SK-N-MC (cell line): Measurements from ENCODE around the gene SSC5D.
A peak's percentile ranks its signal among the peaks of the same experiment; 100 is the strongest.

Experiments used
- DNase-seq: peaks from one replicate; pipeline ENCODE4 v3.0.0-alpha.2; 2011; ENCODE audit warnings: low read depth, low spot score
- H3K27ac ChIP-seq: fragments of 200-600 bp; sonication (generic); 2 replicates; pipeline ENCODE4 v1.5.1; 2016; ENCODE audit warnings: mixed run types
- H3K36me3 ChIP-seq: fragments of 200-600 bp; sonication (generic); 2 replicates; pipeline ENCODE4 v1.6.1; 2017; ENCODE audit warnings: antibody characterized with exemption, low read length, mixed read lengths; ENCODE audit not compliant: insufficient read depth
- H3K4me3 ChIP-seq: fragments of 200-600 bp; sonication (generic); 2 replicates; pipeline ENCODE4 v1.5.1; 2016
- H3K9ac ChIP-seq: fragments of 200-600 bp; sonication (generic); 2 replicates; pipeline ENCODE4 v1.8.0; 2017; ENCODE audit warnings: mixed run types, mixed read lengths; ENCODE audit not compliant: insufficient read length
- H3K9me3 ChIP-seq: fragments of 200-600 bp; sonication (generic); 2 replicates; pipeline ENCODE4 v1.6.1; 2017; ENCODE audit warnings: low read depth, mild to moderate bottlenecking, antibody characterized with exemption, low read length, moderate library complexity, mixed read lengths
- EZH2 ChIP-seq: fragments of 200-600 bp; sonication (generic); IDR thresholded peaks from one replicate; pipeline ENCODE4 v1.6.1; 2017; ENCODE audit warnings: antibody characterized with exemption
- FOXP2 ChIP-seq: optimal IDR thresholded peaks from 2 replicates; pipeline ENCODE3; 2011; ENCODE audit warnings: mild to moderate bottlenecking, moderate library complexity; ENCODE audit not compliant: insufficient read depth; ENCODE audit errors: extremely low read length, control extremely low read depth
- POLR2AphosphoS5 ChIP-seq: IDR thresholded peaks from 2 replicates; pipeline ENCODE4 v1.6.1; 2012; ENCODE audit warnings: mild to moderate bottlenecking, low read depth, low read length, borderline replicate concordance

The SSC5D gene

DNA sequence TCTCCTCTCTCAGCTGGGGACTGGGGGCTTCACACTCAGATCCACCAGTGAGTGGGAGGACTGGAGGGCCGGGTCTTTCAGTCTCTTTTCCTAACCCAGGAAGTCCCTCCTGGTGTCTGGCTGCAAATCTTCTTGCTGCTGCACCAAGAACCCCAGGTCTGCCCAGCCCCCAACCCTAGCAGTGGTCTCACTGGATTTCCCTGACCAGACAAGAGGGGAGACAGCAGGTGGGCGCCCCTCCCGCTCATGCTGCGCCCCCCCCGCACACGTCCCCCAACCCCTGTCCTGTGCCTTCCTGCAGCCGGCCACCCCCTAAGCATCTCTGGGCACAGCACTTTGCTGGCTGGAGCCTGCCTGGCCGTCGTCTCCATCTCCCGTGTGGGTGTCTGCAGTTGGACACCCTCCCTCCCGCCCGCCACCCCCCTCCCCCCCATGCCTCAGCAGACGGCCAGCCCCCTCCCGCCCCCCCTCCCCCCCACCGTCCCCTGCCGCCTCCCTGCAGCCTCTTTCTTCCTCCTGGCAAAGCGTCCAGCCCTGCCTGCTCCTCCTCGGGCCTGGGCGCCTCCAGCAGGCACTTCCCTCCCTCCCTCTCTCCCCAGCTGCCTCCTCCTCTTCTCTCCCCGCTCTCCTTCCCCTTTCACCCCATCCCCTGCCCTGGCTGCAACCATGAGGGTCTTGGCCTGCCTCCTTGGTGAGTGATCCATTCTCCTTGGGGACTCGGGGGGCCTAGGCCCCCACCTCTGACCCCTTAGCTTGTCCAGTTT lies at the start of gene SSC5D:
Gene SSC5D (plus strand): TSS at position 513 of the 764 bp plus-strand sequence. CDS start 154 bp downstream, at position 667.
- no peaks in the 10 kb centered on the region for H3K9me3 ChIP-seq
- TF ChIP-seq EZH2, result no peak
- TF ChIP-seq FOXP2, result no peak
- no peak for TF ChIP-seq POLR2AphosphoS5
- H3K9ac ChIP-seq, result peak within 1 kb of the TSS; percentile 22
- H3K27ac ChIP-seq, result peak within 1 kb of the TSS; percentile 77; the same call in 1 of the 2 replicates
- H3K4me3 ChIP-seq, result no peak within 1 kb of the TSS
- DNase-seq, result no peak
- H3K36me3 ChIP-seq, result no peaks in the 10 kb centered on the region

DNA sequence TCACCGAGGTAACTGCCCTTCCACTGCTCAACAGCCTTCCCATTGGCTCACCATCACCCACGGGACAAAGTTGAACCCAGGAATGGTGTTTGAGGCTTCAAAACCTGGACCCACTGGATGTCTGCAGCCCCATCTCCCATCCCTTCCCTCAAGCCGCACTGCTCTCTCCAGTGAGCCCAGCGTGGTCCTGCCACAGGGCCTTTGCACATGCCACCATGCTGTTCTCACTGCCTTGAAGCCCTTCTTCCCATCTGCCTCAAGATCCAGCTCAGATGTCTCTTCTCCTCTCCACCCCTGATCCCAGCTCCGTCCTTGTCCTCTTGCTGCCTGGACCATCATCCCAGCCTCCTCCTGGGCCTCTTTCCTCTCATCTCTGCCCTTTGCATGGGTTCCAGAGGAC lies 49.2 kb upstream of the SSC5D start:
- no peak overlapping the region for H3K4me3 ChIP-seq
- TF ChIP-seq POLR2AphosphoS5, result no peak
- no peak for TF ChIP-seq EZH2
- TF ChIP-seq FOXP2, result no peak
- no peak for DNase-seq
- H3K9me3 ChIP-seq, result no peaks in the 10 kb centered on the region
- no peaks in the 10 kb centered on the region for H3K36me3 ChIP-seq
- no peak overlapping the region for H3K9ac ChIP-seq
- H3K27ac ChIP-seq, result no peak overlapping the region

DNA sequence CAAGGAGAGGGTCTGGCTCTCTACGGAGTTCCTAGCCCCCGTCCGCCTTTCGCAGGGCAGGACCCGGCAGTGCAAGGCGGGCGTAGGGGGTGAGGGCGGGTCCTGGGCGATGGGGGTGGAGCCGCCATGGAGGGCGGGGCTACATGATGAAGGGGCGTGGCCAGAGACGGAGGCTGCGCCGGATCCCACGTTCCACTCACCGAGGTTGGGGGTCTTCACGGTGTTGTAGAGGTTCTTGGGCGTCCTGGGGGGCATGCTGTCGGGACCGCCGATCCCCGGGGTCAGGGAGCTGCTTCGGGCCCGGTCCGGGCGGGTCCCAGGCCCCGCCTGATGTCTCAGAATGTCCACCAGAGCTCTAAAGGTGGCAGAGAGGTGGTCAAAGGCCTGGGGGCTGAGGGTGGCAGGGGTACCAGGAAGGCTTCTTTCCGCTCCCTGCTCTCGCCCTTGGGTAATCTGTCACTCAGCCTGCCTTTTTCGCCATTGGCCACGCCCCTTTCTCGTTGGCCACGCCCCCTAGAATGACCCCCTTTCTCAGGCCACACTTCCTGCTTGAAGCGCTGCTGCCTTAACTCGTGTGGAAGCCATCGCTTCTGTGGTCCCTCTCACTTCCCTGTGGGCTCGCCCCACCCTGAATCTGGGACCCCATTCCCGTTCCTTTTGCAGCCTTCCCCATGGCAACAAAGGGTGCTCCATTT lies 47.7 kb upstream of the SSC5D start:
- TF ChIP-seq POLR2AphosphoS5, result no peak
- no peak for TF ChIP-seq FOXP2
- TF ChIP-seq EZH2, result no peak
- Histone ChIP-seq H3K4me3 (peak overlapping the region; percentile 63), H3K9me3 (no peaks in the 10 kb centered on the region), H3K36me3 (no peaks in the 10 kb centered on the region), H3K27ac (no peak overlapping the region), H3K9ac (no peak overlapping the region)
- no peak for DNase-seq

DNA sequence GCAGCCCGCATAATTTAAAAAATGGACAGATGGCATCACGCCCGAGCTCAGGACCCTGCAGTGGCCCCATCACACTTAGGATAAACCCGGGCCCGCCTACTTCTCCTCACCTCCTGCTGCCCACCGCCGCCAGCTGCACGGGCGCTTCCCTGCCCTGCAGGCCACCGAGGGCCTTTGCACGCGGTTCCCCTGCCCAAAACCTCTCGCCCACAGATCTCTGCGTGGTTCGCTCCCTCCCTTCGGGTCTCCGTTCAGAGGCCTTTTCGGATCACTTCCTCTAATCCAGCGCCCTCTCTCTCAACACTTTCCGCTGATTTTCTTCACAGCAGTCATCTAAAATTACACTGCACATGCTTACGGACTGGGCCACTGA lies 46.9 kb upstream of the SSC5D start:
- Histone ChIP-seq H3K4me3 (no peak overlapping the region), H3K9ac (no peak overlapping the region), H3K9me3 (no peaks in the 10 kb centered on the region), H3K36me3 (no peaks in the 10 kb centered on the region), H3K27ac (no peak overlapping the region)
- DNase-seq, result no peak
- TF ChIP-seq FOXP2, result no peak
- no peak for TF ChIP-seq EZH2
- no peak for TF ChIP-seq POLR2AphosphoS5

- Histone ChIP-seq H3K9me3 (no peaks in the 10 kb centered on the region), H3K9ac (no peak overlapping the region), H3K4me3 (0 out of 2 replicates have a peak overlapping the region, but pooled peaks have one; percentile 18), H3K27ac (no peak overlapping the region), H3K36me3 (no peaks in the 10 kb centered on the region)
- no peak for DNase-seq
- TF ChIP-seq FOXP2, result no peak
- TF ChIP-seq POLR2AphosphoS5, result no peak
- TF ChIP-seq EZH2, result no peak
These were observed 46.4 kb upstream of the SSC5D start for GRCh38 chr19:55441692-55442321.

- no peak for DNase-seq
- H3K9me3 ChIP-seq, result no peaks in the 10 kb centered on the region
- no peak for TF ChIP-seq EZH2
- H3K27ac ChIP-seq, result no peak overlapping the region
- no peaks in the 10 kb centered on the region for H3K36me3 ChIP-seq
- no peak overlapping the region for H3K4me3 ChIP-seq
- H3K9ac ChIP-seq, result no peak overlapping the region
These were observed 45.8 kb upstream of the SSC5D start for GRCh38 chr19:55442372-55442961.

- no peaks in the 10 kb centered on the region for H3K36me3 ChIP-seq
- H3K27ac ChIP-seq, result no peak within 1 kb of the TSS
- no peak for DNase-seq
- H3K9me3 ChIP-seq, result no peaks in the 10 kb centered on the region
- no peak within 1 kb of the TSS for H3K9ac ChIP-seq
- H3K4me3 ChIP-seq, result peak within 1 kb of the TSS; percentile 40; the same call in 1 of the 2 replicates
- no peak for TF ChIP-seq FOXP2
- no peak for TF ChIP-seq EZH2
- TF ChIP-seq POLR2AphosphoS5, result no peak
These were observed 45.0 kb upstream of the SSC5D start, which contains the start of gene SHISA7 for GRCh38 chr19:55443045-55443823. Gene SHISA7 (minus strand): TSS chr19:55443300. CDS start chr19:55442863, 437 bp downstream.
